HG03196 (cell line): ENCODE measurements around the gene NCLN.
"Not testable (repeated sequence)": the region's sequence is repeated elsewhere in the genome, so short reads cannot be mapped to it uniquely, and the experiment has no call there.

Experiments
- ATAC-seq: cut with Tn5 transposase; IDR thresholded peaks from one replicate; pipeline ENCODE4 v1.9.1; 2021; ENCODE audit not compliant: unreplicated experiment

The NCLN gene

GRCh38 chr19:3179739-3180293 is 5.9 kb upstream of the NCLN start:
- no peak for ATAC-seq

DNA sequence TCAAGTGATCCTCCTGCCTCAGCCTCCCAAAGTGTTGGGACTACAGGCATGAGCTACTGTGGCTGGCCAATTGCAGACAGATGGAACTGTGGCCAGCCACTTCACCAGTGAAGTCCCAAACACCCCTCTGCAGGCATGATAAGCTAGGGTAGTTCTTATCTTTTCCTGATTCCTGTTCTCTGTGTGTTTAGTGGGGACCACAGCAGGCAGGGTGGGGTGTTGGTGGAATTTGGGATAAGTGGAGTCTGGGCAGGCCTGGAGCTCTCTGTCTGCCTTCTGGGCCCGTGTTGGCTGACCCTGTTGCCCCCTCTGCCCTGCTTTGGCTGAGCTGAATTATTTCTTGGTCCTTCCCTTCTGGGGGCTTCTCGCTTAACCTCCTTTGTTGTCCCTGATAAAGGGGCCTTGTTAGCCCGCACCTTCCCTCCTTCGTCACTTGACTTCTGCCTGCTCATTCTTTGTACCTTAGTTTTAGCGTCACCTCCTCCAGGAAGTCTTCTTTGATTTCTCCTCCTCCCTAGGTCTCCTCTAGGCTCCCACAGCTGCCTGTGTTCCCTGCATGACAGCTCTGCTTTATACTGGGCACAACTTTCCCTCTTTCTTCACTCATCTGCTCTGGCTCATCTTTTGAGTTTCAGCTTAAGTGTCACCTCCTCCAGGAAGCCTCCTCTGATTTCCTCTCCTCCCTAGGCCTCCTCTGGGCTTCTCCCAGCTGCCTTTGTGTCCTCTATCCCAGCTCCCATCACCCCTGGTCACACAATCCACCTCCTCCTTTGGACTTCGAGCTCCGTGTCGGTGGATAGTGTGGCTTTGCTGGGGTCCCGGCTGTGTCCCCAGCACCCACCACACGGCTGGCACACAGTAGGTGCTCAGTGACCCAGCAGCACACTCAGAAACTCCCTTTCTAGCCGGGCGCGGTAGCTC is 1.7 kb upstream of the NCLN start:
- ATAC-seq = no peak

DNA sequence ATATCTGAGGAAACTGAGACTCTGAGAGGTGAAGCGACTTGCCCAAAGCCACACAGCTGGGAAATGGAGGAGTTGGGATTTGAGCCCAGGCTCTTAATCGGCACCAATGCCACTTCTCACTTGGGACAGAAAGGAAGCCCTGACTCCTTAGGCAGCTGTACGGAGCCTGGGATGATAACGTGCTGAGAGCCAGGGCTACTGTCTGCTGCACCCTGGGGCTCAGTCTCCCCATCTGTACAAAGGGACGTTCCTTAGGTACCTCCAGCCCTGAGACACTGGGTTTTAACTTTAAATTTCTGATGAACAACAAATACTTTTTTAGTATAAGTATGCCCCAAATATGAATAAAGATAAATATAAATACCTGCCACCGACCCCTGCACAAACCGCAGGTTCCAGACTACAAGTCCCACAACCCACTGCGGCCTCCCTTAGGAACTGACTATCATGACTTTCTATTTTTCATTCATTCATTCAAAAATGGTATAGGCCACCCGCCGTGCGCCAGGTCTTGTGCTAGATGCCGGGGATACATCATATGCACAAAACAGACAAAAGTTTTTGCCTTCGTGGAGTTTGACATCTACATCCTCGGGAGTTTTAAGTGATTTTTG is 776 bp upstream of the NCLN start:
- peak; percentile 20 for ATAC-seq

DNA sequence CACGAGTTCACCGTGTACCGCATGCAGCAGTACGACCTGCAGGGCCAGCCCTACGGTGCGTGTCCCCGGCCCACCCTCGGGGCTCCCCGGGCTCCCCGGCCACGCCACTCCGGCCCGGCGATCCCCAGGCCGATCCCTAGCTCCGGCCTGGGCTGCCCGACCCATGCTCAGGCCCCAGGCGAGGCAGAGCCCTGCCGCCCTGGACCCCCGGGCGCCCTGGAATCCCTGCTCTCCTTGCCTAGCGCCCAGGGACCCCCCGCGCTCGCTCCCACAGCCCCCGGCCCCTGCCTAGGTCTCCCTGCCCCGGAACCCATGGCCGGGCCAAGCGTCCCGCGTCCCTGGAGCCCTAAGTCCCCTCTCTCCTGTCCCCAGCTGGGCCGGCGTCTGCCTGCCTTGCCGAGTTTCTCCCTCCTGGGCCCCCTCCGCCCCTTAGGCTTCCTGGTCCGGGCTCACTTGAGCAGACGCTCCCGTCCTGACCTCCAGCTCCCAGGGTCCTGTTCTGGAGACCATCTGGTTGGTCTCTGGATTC is 494 bp downstream of the NCLN start:
- ATAC-seq = no peak

GRCh38 chr19:3186891-3187661 is 1.3 kb downstream of the NCLN start:
- ATAC-seq = no peak

- ATAC-seq = no peak
Observed at GRCh38 chr19:3187662-3188511, 2.2 kb downstream of the NCLN start.

DNA sequence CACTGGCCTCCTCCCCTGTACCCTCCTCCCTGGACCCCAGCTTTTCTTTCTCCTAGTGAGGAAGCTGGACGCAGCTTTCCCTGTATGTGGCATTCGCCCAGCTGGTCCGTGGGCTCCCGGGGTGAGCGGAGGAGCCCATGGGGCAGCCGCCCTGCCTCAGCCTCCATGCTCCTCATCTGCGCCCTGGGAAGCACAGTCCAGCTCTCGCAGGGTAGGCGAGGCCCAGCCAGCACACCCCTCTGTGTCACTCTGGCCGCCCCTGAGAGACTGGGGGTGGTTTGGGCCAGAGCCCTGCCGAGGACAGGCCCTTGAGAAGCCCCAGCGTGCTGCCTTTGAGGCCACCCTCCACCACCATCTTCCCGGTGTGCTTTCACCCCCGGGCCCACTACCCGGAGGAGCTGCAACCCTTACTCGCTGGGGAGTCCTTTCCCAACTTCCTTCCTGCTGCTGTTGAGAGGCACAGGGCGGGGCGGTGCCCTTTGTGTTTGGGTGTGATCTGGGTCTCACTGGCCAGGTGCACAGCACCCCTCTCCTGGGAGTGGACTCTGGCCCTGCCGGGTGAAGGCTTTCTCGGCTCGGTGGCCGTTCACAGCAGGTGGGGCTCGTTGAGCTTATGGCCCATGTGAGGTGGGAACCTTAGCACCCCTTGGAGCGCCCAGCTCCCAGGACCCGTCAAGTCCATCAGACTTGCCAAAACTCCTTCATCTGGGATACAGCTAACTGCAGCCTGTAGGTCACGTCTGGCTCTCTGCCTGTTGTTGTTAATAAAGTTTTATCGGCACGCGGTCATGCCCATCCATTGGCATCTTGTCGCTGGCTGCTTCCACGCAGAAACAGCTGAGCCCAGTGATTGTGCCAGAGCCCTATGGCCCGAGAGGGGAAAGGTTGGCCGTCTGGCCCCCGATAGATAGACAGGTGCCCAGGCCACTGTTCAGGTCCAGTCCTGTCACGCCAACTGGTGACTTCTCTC is 3.2 kb downstream of the NCLN start:
- no peak for ATAC-seq

DNA sequence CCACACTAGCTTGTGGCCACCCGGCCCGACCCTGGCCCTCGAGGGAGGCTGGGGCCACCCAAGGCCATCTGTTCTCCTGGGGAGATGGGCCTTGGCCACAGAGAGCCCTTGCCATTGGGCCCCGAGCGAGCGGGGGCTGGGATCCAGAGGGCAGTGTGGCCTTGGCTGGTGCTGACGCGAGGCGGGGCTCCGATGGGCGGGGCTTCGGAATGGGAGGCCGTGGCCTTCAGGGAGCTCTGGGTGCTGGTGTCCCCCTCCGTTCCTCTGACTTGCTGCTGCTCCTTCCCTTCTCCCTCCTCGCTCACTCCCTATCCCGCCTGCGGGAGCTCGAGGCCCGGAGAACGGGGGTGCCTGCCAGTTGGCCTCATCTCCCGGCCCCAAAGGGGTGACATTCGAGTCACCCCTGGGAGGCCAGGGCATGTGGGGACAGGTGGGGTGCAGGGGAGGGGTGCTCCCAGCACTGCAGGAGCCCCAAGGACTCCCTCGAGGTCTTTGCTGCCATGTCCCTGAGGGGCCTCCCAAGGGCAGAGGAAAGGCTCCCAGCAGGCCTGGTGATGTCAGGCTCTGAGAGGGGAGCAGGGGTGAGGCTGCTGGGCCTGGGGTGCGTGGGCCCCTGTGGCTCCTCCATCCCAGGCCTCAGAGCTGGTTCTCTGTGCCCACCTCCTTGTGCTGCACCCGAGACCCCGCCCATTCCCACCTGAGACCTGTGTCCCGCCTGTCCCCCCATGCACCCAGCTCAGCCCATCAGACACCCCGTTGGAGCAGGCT is 4.2 kb downstream of the NCLN start:
- ATAC-seq = no peak

- no peak for ATAC-seq
Observed at GRCh38 chr19:3190470-3190770, 4.7 kb downstream of the NCLN start.

DNA sequence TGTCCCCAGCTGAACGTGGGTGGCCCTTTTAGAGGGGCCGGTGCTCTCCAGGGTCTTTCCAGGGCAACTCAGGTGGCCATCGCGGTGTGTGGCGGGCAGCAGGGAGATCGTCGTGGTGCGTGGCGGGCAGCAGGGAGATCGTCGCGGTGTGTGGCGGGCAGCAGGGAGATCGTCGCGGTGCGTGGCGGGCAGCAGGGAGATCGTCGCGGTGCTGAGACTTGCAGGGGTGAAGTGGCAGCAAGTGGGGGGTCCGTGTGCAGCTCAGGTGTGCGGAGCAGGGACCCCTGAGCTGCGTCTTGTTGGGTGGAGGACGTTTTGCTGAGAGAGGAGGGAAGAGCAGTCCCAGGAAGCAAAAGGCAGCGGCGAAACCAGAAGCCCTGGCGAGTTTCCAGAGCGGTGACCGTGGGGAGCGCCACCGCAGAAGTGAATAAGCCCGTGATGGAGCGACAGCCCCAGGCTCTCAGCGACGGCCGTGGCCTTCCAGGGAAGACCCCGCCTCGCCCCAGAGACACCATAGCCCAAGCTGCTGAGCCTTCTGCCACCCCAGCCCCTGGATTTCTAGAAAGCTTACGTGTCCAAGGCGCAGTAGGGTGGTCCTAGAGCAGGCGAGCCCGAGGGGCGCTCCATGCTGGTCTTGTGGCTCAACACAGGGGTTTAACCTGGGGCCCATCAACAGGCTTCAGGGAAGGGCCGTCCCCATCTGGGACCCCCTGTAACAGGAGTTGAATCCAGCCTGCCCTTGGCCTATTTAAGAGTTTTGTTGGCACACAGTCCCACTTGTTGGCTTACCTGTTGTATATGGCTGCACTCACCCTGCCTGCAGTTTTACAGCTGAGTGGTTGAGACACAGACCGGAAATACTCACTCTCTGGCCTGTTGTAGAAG is 5.4 kb downstream of the NCLN start:
- no peak for ATAC-seq

DNA sequence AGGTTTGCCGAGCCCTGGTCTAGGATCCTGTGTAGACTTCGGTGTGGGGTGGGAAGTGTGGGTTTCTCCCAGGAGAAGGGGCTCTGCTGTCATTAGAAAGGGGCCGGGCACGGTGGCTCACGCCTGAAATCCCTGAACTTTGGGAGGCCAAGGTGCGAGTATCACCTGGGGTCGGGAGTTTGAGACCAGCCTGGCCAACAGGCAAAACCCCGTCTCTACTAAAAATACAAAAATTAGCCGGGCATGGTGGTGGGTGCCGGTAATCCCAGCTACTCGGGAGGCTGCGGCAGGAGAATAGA is 6.0 kb downstream of the NCLN start:
- ATAC-seq = not testable (repeated sequence)

DNA sequence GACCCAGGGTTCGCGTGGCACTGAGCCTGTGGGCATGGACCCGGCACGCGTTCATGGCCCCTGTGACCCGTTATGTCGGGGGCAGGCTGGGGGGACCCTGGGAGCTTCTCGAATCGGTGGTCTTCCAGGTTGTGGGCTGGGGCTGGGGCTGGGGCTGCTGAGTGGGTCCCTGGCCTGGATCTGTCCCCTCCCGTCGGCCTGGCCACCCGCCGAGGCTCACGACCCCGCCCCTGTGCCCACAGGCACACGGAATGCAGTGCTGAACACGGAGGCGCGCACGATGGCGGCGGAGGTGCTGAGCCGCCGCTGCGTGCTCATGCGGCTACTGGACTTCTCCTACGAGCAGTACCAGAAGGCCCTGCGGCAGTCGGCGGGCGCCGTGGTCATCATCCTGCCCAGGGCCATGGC is 6.5 kb downstream of the NCLN start:
- no peak for ATAC-seq

GRCh38 chr19:3192684-3193083 is 7.0 kb downstream of the NCLN start:
- no peak for ATAC-seq

- no peak for ATAC-seq
Observed at GRCh38 chr19:3193256-3194105, 7.8 kb downstream of the NCLN start.

GRCh38 chr19:3194106-3195087 is 8.7 kb downstream of the NCLN start:
- ATAC-seq = no peak
